ENCODE measurements around the gene ZNHIT1.

The ZNHIT1 gene

DNA sequence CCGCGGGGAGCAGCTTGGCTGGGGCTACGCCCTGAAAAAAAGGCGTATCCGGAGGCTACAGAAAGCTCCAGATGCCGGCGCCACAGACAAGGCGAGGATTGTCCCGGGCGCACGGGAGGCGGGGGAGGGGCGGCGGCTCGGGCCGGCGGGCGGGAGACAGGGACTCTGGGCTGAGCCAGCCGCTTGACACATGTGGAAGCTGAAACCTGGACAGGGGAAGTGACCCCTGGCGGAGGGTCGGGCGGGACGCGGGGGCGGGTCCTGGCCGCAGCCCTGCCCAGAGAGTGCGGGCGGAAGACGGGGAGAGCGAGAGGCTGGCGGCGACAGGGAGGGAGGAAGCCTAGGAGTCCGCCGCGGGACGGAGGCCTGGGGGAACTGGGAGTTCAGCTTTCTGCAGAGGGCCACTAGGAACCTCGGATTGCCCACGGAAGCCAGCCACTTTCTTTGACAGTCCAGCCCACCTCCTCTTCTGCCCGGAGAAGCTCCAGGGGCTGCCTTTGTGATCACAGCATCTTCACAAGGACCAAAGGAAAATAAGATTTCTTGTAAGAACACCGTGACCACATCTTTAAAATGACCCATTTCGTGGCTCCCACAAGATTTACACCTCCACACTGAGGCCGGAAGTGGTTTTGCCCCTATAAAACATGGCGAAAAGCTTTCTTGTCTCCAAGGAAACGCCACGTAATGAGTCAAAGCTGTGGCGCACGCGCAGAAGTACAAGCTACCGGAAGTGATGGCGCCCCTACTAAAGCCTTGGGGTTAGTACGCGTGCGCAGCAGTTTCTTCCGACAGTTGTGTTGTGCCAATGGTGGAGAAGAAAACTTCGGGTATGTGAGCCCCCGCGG lies at the start of gene ZNHIT1, which contains the start of gene PLOD3:
Gene ZNHIT1 (plus strand): TSS at position 778 of the 848 bp plus-strand sequence. CDS start 31 bp downstream, at position 809.
Gene PLOD3 (minus strand): TSS at position 194 of the 848 bp plus-strand sequence. CDS start 307 bp downstream, outside the sequence.
- DNase-seq: peak; percentile 96

- DNase-seq: no peak
Observed at GRCh38 chr7:101168412-101169049, 49.4 kb upstream of the ZNHIT1 start.

- no peak for DNase-seq
Observed at GRCh38 chr7:101169110-101169837, 48.7 kb upstream of the ZNHIT1 start.

DNA sequence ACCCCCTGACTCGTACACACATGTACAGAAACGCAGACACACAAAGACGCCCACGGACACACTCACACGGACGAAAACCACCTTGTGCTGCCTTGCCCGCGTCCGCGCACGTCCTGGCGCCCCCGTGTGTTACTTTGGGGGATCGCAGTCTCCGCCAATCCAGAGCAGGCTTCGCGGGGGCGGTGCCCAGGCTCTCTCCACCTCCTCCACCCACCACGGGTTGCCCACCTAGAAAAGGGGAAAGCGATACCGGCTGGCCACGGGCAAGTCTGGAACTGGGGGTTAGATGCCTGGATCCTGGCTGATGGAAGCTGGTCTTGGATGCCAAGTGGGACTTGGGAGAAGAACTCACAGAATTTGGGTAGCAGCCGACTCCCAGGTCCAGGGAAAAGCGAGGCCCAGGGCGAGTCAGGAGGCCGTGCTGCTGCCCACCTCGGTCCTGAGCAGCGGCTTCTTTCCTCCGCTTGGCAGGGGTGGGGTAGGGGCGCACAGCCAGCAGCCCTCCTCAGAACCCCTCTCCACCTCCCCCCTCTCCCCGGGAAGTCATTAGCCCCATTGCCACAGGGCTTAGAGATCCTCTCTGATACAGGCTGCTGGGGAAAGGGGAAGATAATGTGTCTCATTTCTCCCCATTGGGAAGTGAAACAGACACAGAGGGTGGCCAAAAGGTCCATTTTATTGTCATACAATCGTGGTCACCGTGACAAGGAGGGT lies 48.0 kb upstream of the ZNHIT1 start:
- DNase-seq: peak; percentile 87

- DNase-seq: no peak
Observed at GRCh38 chr7:101170617-101171441, 47.1 kb upstream of the ZNHIT1 start.

DNA sequence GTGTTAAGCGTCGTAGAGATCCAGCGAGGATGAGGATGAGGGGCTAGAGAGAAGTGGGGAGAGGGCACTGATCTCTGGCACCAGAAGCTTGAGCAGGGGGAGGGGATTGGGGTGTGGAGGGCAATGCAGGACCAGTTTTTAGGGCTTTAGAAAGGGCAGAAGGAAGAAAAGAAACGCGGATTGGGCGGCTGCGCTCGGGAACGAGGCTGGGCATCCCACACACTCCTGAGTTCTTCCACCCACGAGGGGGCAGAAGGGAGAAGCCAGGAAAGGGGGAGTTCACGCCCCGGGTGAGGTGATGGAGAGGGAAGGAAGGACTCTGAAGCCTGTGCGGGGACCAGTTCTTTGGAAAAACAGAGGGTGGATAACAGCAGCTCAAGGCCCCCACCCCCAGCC lies 46.5 kb upstream of the ZNHIT1 start:
- DNase-seq: no peak

GRCh38 chr7:101172005-101172853 lies 45.7 kb upstream of the ZNHIT1 start:
- no peak for DNase-seq

DNA sequence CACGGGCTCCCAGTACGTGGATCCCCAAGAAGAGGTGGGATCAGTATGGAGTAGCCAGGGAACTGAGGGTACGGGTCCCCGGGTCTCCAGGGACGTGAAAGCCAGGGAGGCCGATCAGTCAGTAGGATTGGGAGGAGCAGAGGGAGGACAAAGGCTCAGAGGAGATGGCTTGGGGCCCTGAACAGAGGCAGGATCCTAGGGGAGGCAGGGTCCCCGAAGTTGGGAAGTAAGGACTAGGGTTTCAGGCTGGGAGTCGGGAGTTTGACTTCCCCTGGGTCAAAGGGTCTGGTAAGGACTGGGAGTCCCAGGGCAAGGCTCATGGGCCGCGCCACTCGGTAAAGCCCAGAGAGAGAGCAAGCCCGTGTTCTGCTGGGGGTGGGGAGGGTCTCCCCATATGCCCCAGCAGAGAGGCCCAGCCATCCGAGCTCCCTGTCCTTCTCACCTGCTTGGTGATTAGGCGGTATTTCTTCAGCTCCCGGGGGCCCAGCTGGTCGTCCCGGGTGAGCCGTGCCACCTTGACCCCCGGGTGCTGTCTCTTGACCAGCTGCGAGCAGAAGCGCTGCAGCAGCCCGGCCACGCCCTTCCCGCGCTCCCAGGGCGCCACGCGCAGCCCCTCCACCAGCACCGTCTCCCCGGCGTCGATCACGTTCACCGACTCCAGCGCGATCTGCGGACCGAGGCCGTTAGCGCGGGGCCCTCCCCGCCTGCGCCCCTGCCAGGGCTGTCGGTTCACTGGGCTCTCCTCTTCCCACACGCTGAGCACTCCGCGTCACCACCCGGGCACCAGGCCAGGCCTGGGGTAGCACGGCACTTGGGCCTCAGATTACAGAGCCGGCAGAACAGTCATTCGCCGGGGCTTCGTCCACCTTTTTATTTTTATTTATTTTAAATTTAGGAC lies 44.9 kb upstream of the ZNHIT1 start:
- DNase-seq: peak; percentile 51

GRCh38 chr7:101173752-101174244 lies 44.2 kb upstream of the ZNHIT1 start:
- peak; percentile 73 for DNase-seq

DNA sequence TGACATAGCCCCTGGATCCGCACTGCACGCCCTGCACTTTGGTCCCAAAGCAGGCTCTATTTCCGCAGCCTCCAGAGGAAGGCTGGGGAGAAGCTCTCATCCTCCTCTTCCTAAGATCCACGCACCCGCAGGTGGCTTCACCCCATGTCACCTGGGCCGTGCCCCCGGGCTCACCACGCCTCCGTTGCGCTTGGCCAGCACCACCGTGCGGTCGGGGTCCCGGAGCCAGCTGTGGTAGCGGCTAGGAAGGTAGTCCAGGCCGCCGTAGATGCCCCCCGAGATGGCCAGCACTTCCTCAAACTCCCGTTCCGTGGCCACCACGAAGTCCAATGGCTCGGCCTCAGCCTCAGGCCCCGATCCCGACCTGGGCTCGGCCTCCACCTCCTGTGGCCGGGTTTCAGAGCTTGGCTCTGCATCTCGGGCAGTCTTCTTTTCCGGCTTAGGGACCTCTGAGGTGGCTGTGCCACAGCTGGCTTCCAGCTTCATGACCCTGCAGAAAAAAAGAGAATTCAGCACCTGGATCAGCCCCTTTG lies 43.6 kb upstream of the ZNHIT1 start:
- DNase-seq: no peak

DNA sequence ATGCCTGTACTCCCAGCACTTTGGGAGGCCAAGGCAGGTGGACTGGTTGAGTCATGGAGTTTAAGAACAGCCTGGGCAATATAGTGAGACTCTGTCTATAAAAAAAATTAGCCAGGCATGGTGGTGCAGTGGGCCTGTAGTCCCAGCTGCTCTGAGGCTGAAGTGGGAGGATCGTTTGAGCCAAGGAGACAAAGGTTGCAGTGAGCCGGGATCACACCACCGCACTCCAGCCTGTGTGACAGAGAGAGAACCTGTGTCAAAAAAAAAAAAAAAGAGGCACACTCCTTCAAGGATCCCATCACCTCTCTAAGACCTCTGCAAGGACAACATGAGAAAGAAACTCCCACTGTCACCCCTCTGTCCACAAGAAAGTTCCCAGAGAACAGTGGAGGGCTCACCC lies 42.3 kb upstream of the ZNHIT1 start:
- no peak for DNase-seq

- DNase-seq: no peak
Observed at GRCh38 chr7:101177644-101178043, 40.3 kb upstream of the ZNHIT1 start.

DNA sequence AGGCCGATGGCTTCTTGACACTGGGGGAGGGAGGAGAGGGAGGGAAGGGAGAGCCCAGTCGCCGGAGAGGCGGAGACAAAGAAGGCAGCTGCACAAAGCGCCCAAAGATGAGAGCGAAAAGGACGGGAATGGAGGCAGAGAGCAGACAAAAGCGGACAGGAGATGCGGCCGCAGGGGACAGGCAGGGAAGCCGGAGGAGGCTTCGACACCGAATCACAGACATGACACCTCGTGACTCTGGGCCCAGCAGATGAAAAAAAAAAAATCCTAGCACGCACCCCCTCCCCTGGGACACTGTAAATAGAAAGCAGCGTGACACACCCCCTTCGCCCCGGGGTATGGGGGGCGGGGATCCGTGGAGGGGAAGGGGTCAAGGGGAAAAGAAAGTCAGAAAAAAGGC lies 38.8 kb upstream of the ZNHIT1 start:
- DNase-seq: no peak

- no peak for DNase-seq
Observed at GRCh38 chr7:101179713-101180112, 38.3 kb upstream of the ZNHIT1 start.

- no peak for DNase-seq
Observed at GRCh38 chr7:101180130-101180755, 37.7 kb upstream of the ZNHIT1 start, which contains the start of gene NAT16. Gene NAT16 (minus strand): TSS chr7:101180293. CDS start chr7:101174807, 5,486 bp downstream.

DNA sequence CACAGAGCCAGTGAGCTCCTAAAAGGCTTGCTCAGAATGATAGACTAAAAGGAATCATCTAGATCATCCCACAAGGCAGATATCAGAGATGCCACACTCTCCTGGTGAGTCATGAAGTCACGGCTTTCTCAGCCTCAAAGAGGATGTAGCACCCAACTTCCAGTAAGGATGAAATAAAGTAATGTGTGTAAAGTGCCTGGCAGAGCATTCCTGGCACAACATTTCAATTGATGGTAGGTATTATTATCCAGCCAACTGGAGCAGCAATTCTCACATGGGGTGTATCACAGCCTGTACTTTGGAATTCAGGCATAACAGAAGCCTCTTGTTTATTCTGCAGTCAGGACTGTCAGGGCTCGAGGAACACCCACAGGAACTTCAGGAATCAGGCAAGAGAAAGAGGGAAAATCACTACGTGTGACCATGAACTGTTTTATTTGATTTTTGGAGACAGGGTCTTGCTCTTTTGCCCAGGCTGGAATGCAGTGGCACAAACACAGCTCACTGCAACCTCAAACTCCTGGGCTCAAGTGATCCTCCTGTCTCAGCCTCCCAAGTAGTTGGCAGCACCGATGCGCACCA lies 32.6 kb upstream of the ZNHIT1 start:
- no peak for DNase-seq

- DNase-seq: no peak
Observed at GRCh38 chr7:101186194-101186593, 31.8 kb upstream of the ZNHIT1 start.

DNA sequence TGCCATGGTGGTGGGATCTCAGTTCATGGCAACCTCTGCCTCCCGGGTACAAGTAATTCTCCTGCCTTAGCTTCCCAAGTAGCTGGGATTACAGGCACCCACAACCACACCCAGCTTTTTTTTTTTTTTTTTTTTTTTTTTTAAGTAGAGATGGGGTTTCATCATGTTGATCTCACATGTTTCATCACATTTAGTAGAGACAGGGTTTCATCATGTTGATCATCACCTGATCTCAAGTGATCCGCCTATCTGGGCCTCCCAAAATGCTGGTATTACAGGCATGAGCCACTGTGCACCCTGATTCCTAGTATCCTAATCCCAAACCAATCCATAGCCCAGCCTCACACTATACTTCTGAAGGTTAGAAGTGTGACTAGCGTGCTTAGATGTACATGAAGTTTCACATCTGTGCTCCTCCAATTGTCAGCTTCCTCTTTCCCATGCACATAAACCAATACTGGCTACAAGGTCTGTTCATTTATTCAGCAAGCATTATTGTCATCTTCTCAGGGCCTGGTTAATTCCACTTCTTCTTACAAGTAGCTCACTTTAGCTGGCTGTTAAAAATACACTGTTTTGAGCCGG lies 31.0 kb upstream of the ZNHIT1 start:
- DNase-seq: no peak
